Islet of Langerhans (tissue), 1 donor: ENCODE data around the gene PRSS58.

Experiments
- FAIRE-seq: peaks from one replicate; lab custom pipeline; 2011; peaks lifted over from hg19 to GRCh38; lab: Jason Lieb, UNC

PRSS58 gene, protein sequence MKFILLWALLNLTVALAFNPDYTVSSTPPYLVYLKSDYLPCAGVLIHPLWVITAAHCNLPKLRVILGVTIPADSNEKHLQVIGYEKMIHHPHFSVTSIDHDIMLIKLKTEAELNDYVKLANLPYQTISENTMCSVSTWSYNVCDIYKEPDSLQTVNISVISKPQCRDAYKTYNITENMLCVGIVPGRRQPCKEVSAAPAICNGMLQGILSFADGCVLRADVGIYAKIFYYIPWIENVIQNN

DNA sequence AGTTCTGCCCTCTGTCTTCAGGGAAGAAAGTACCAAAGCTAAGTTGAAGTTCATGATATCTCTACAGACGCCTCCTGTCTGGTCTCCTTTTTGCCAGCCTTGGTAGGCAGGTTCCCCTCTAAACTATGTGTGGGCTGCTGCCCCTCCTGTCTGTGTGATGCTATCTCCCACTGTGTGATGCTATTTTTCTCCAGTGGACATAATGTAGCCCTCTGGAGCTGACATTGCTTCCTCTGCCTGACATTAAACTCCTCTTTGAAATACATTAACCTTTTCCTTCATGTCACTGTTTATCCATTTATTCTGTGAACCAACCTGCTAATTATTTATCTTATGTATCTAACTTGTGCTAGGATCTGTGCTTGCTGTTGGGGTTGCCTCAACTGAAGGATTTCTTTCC lies at the start of gene PRSS58:
Gene PRSS58 (minus strand): TSS at position 101 of the 400 bp plus-strand sequence. CDS start 351 bp downstream, outside the sequence.
- FAIRE-seq: no peak

DNA sequence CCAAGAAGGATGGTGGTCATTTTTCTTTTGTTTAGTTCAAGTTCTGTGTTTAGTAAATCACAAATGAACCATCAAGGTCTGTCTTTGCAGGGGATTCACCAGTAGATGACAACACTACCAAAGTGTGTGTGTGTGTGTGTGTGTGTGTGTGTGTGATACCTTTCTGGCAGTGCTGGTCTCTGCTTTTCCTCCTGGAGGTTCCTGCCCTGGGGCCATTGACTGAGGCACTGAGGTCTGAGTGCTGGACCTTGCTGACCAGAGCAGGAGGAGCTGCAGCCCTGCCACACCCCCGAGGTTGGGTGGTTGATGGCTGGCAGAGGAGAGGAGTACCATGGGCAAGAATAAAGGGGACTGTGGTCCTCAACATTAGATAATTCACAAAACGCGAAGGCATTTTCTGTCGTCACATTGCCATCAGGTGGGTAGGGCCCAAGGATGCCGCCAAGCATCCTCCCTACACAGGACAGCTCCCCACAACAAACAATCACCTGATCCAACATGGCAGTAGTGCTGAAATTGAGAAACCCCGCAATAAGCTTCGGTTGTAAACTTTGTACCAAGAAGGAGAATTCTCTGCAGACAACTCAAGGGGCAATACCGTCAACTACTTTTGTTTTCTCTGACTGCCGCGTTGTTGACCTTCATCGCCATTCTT lies 49.5 kb upstream of the PRSS58 start:
- no peak for FAIRE-seq

DNA sequence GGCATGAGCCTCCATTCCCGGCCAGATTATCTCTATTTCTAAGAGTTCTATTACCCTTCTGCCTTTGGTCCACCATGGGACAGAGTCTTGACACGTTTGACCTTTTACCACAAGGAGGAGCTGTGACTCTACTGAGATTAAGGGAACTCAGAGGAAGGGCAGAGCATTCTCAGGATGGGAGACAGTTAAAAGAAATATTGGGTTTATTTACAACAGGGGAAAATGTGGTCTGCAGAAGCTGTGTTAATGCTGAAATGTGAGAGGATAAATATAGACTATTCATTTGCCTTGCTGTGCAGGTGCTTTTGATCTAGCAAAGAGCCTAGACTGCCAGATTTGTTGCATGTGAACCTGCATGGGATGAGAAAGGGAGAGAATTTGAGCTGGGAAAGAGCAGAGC lies 45.8 kb upstream of the PRSS58 start:
- FAIRE-seq: no peak

DNA sequence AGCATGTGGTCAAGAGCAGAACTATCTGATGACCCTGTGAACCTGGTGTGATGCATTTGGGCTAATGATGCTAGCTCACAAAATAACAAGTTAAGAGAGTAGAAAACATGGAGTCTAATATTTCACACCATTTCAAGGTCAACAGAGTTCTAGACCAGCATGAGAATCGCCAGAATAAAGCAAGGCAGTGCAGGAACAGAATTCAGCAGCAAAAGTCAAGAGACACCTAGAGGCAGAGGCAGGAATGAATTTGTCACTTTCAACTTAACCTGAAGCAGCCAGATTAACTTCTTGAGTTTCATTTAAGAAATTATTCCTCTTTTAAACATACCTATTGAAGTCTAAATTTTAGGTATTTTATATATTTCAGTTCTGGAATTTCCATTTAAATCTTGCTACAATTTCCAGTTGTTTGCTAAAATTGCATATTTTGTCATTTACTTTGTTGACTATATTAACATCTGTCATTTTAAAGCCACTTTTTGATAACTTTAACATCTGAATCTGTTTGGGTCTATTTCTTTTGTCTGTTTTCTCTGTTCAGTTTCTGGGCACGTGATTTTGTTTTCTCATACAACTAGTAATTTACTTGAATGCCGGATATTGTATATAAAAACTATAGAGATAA lies 44.2 kb upstream of the PRSS58 start:
- FAIRE-seq: no peak

DNA sequence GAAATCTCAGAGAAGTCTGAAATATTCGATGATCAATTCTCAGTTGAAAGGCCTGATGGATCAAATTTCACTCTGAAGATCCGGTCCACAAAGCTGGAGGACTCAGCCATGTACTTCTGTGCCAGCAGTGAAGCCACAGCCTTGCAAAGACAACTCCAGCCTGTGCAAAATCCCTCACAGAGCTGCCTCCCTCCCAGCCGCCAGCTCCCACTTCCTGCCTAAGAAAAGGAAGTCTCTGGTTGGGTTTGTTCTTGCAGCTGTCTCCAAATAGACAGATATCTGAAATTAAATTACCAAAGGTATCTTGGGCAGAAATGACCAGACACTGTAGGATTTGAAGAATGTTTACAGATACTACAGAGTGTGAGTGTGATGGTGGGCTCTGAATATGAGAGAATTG lies 43.4 kb upstream of the PRSS58 start:
- no peak for FAIRE-seq

DNA sequence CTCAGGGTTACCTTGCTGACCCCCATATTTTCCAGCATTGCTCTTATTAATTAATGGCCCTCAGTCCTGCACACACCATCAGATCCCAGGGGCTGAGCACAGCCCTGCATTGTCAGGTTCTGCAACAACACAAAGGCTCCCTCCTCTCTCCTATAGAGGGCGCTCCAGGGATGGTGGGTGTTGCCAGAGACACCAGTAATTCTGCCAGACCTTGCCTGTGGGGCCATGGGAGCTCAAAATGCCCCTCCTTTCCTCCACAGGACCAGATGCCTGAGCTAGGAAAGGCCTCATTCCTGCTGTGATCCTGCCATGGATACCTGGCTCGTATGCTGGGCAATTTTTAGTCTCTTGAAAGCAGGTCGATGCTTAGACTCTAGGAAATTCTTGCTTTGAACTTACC lies 42.8 kb upstream of the PRSS58 start:
- no peak for FAIRE-seq

DNA sequence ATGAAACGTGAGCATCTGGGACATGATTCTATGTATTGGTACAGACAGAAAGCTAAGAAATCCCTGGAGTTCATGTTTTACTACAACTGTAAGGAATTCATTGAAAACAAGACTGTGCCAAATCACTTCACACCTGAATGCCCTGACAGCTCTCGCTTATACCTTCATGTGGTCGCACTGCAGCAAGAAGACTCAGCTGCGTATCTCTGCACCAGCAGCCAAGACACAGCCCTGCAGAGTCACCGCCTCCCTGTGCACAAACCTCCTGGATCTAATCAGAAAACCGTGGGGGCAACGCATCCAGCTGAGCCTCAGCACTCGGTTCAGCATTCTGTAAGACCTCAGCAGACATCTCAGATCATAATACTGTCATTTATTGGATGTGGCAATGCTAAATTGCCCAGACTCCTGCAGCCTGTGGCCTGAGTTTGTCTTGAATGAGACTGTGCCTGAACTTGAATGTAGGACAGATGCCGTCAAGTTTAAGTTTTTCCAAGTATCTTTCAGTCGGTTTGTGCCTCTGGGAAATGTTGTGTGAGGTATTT lies 41.5 kb upstream of the PRSS58 start:
- FAIRE-seq: no peak

DNA sequence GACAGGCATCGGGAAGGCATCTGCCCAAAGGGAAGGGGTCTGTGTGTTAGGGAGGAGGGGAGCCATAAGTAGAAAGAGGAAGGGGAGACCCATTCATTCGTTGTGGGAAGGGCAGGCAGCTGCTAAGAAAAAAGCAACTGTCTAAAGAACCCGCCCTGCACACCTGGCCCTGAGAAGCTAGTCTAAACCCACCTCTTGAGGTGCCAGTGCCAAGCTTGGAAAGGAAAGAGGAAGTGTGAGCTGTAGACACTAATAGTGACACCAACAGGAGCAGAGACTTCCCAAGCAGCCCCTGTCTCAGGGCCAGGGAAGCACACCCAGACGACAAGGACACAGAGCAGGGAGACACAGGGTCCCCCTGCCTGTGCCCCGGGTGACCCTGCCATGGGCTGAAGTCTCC lies 40.8 kb upstream of the PRSS58 start:
- FAIRE-seq: no peak

DNA sequence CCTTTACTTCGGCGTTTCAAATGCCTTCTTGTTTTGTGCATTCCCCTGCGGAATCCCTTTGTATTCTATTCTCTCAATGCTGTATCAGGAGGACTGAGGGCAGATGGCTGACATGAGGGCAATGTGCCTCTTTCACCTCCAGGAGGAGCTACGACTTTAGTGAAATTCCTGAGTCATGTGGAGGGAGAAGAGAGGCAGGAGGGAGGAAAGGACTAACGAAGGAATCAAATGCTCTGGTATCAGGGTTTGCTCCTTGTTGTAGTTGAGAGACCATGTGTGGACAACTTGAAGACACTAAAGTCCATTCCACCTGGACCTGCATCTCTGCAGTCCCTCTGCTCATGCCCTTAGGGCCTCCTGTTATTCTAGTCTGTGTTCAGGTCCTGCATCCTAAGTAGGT lies 40.2 kb upstream of the PRSS58 start:
- FAIRE-seq: no peak

DNA sequence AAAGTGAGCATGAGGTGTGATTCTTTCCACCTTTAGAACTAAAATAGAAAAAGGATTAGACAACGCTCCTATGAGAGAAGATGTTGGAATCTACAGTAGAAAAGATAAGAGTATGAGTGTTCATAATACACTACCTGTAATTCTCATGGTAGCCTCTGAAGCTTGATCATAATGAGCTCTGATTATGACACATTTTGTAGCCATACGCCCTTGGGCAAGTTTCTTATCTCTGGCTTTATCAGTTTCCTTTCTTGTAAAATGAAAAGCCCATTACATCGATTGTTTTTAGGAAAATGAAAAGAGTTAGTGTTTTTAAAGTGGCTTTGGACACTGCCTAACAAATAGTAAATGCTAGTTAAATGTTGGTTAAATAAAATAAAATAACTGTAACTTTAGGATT lies 22.4 kb upstream of the PRSS58 start:
- no peak for FAIRE-seq

DNA sequence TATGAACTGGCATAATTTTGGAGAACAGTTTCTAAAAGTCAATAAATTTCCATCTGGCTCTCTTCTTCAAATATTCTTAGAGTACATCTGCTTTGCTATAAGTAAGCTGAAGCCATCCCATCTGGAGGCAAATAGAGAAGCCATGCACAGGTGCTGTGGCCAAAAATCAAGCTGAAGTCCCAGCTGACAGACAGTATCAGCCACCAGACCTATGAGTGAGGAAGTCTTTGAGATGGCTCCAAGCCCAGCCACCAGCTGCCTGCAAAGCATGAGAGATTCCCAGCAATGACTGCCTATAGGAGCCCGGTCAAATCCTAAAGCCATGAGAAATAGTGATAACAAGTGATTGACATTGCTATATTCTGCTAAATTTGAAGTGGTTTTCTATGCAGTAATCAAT lies 21.7 kb upstream of the PRSS58 start:
- no peak for FAIRE-seq

DNA sequence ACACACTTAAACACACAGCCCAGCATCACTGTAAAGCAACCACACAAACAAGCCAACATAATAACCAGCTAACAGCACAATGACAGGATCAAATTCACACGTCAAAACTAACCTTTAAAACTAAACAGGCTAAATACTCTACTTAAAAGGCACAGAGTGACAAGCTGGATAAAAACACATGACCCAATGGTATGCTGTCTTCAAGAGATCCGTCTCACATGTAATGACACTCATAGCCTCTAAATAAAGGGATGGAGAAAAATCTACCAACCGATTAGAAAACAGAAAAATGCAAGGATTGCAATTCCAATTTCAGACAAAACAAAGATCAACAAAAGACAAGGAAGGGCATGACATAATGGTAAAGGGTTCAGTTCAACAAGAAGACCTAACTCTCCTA lies 17.2 kb upstream of the PRSS58 start:
- FAIRE-seq: no peak

DNA sequence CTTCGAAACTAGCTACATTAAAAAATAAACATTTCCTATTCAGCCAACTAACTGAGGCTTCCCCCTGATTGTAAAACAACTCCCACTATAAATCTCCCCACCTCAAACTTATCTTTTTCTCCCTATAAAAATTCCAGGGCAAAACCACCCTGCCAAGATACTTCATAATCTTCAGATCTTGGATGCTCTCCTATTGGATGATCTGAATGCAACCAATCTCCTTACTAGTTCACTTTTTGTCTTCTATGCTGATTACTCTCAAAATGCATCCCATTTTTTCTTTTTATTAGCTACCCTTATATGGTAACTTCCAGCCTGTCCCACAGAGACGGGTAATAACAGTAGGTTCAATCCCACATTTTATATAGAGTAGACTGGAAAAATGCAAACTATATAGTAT lies 15.0 kb upstream of the PRSS58 start:
- FAIRE-seq: no peak

DNA sequence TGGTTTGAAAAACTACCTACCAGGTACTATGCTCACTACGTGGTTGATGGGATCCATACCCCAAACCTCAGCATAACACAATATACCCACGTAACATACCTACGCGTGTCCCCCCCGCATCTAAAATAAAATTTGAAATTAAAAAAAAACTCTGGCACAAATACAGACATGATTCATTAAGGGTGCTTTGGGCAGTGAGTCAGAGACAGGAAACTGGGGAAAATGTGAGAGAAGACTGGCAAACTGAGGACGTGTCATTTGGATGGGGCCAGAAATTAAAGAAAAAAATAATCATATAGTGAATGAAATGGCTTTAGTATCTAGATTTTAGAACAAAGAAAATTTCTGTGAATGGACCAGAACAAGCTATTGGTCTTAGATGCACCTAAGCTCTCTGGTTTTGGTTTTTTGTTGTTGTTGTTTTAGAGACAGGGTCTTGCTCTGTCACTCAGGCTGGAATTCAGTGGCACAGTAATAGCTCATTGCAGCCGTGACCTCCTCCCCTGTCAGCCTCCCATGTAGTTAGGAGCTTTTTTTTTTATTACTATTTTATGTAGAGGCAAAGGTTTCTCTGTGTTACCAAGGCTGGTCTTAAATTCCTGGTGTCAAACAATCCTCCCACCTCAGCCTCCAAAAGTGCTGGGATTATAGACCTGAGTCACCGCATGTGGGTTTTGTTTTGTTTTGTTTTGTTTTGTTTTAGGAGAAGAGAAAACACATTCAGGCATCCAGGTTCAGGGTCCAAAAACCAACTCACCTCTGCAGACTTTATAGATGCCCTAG lies 5.9 kb upstream of the PRSS58 start:
- no peak for FAIRE-seq

DNA sequence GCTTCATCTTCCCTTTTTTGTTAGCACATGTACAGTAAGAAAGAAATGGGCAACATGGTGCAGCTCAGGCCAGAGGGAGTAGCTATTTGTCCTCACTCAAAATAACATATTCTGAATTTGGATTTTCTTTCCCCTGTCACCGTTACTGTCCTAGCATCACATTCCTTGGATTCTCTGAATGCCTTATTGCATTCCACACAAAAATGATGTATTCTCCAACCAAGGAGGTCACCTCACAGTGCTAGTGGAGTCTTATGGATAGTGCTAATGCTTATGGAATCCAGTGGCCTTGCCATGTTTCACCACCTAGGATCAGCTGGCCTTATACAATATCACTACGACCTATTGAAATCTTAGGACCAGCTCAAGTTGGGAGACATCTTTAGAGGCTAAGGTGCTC lies 7.2 kb downstream of the PRSS58 start:
- FAIRE-seq: no peak

DNA sequence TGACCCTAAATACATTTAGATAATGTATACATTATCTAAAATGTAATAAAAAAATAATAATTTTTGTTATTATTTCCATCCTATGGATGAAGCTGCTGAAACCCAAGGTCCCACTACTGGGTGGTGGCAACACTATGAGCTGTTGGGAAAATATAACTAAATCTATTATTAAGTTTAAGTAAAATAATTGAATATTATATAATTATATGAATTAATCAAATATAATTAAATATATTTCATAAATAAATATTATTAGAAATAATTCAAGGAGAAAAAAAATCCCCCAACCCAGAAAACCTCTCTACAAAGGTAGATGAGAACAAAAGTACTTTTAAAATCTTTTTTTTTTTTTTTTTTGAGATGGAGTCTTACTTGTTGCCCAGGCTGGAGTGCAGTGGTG lies 7.9 kb downstream of the PRSS58 start:
- FAIRE-seq: no peak

DNA sequence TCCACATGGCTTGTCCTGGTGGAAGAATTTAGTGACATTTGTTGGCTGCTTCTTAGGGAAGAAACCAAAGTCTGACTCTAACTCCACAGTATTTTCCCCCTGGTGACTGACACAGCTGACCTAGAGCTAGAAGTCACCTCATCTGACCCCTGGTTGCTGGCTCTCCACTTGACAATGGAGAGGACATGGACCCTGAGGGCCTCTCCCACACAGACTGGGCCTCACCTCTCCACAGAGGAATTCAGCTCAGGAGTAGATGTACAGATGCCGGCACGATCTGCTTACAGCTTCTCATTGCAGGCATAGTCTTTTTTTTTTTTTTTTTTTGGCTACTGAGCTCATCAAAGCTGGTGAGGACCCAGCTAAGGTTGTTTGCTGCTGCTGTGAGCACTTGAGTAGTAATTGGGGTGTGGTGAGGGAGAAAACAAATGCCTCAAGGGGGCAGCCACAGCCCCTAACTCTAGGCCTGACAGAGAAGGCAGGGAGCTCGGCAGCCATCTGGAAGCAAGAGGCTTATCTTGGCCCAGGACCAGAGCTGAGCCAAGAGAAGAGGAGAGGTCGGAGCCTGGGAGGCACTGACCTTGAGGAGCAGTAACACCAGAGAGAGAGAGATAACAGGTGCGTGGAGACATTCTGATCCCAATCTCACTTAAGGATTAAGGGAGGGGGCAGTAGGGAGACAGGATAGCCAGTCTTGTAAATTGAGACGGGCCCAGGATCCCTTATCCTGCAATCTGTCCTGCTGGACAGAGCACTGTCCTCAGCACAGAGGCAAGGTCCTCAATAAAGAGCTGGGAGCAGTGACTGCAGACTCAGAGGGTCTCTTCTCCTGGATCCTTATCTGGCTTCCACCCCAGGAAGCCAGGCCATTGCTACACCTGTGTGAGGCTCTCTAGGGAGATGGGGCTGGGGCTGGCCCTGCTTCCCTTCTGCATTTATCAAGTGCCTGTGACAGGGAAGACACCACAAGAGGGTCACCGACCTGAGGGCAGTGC lies 9.4 kb downstream of the PRSS58 start:
- FAIRE-seq: no peak

DNA sequence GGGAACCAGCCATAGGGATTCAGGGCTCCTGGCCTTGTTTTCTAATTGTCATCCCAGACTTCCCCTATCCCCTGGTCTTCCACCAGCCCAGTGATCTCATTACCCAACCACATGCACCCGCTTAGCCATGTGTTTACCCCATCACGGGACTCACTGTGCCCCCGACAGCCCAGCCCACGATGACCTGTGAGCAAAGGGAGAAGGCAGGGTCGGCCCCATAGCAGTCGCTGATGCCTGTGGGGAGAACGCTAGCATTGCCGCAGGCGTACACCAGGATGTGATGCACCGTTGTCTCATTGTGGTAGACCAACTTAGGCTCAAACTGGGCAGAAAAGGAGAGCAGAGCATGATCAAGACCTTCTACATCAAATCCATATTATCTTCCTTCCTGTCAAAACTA lies 14.0 kb downstream of the PRSS58 start:
- FAIRE-seq: no peak

DNA sequence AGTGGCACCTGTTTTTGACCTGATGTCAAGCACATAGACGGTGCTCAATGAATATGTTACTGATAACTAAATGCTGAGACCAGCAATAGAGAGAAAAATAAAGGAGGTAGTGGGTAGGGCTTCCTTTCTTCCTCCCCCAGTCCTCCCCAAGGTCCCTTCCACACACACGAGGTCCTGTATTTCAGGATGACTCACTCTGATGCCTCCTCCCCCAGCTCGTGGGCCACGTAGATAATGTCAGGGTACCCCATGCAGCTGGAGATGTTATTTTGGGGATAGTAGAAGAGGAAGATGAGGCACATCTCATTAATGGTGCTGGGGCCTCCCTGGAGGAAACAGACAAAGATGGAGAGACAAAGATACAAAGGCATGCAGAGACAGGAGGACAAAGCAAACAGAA lies 17.3 kb downstream of the PRSS58 start:
- no peak for FAIRE-seq

DNA sequence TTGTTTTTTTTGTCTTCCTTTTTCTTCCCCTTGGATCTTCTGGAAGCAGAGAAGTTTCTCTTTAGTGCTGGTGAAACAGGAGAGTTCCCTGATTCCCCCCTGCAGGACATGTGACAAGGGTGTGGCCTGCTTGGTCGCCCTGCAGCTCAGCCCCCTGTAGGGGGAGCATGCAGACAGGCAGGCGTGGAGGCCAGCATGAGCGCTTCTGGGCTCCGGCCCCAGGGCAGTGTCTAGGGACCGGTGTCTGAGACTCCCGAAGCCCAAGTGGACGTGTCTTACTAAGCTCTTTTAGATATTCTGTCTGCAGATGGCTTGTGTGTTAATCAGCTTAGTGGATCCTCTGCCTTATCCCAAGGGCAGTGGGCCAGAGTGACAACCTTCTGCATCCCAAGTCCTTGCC lies 26.1 kb downstream of the PRSS58 start:
- no peak for FAIRE-seq

DNA sequence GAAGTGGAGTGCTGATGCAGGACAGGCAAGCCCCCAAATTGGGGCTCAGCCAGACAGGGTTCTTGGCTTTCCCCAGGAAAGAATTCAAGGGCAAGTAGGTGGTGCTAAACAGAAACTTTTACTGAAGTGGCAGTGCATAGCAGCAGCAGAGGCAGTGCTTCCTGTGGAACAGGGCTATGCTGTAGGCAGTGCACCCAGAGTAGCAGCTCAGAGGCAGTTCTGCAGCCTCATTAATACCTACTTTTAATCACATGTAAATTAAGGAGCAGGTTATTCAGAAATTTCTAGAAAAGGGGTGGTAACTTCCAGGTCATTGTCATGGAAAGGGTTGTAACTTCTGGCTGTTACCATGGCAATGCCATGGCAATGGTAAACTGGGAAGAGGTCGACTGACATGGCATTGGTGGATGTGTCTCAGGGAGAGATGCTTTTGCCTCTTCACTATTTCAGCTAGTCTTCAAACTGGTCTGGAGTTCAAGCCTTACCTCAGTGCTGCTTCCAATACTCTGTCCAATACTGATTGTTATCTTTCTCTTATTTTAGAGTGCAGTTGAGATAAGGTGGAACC lies 29.2 kb downstream of the PRSS58 start:
- FAIRE-seq: no peak
